ENCODE data around the gene BBS9. TPM values are rescaled to one million over a fixed set of nuclear protein-coding genes. Genes with fewer than 3 reads are reported as not detected.

Gene BBS9
- total RNA-seq, 4 donors from 2014 or later = 11.2 to 34.5 (median 20.4) TPM

- H3K4me1 ChIP-seq = no peaks in the 10 kb centered on the region
- no peaks in the 10 kb centered on the region for H3K9me3 ChIP-seq
- 66 to 75% methylated on average over 5 to 6 of the region's 6 CpGs for WGBS, 2 donors (ENCODE audit: low coverage in 1 of 2)
- H3K27ac ChIP-seq = no peak overlapping the region
- TF ChIP-seq, protein P1, sequence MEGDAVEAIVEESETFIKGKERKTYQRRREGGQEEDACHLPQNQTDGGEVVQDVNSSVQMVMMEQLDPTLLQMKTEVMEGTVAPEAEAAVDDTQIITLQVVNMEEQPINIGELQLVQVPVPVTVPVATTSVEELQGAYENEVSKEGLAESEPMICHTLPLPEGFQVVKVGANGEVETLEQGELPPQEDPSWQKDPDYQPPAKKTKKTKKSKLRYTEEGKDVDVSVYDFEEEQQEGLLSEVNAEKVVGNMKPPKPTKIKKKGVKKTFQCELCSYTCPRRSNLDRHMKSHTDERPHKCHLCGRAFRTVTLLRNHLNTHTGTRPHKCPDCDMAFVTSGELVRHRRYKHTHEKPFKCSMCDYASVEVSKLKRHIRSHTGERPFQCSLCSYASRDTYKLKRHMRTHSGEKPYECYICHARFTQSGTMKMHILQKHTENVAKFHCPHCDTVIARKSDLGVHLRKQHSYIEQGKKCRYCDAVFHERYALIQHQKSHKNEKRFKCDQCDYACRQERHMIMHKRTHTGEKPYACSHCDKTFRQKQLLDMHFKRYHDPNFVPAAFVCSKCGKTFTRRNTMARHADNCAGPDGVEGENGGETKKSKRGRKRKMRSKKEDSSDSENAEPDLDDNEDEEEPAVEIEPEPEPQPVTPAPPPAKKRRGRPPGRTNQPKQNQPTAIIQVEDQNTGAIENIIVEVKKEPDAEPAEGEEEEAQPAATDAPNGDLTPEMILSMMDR (IDR thresholded peaks at IDR 0.05) = no peak
- TF ChIP-seq EP300 (IDR thresholded peaks at IDR 0.05) (no peak), POLR2A (IDR thresholded peaks at IDR 0.05) (no peak), POLR2AphosphoS5 (IDR thresholded peaks at IDR 0.05) (no peak)
- H3K4me3 ChIP-seq = no peak overlapping the region
- ATAC-seq = no peak
- H3K27me3 ChIP-seq = no peaks in the 10 kb centered on the region
- H3K36me3 ChIP-seq = no peaks in the 10 kb centered on the region
Measured at GRCh38 chr7:33614357-33615117, 485.2 kb downstream of the BBS9 start.

DNA sequence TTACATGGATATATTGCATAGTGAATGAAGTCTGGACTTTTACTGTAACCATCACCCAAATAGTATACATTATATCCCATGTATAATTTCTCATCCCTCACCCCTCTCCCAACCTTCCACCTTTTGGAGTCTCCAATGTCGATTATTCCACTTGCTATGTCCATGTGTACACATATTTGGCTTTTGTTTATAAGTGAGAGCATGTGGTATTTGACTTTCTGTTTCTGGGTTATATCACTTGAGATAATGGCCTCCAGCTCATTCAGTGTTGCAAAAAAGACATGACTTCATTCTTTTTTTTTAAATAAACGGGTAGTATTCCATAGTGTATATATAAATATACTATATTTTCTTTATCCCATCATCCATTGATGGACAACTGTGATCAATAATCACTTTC lies 487.4 kb downstream of the BBS9 start:
- Histone ChIP-seq H3K27me3 (no peaks in the 10 kb centered on the region), H3K36me3 (no peaks in the 10 kb centered on the region), H3K4me3 (no peak overlapping the region), H3K9me3 (no peaks in the 10 kb centered on the region), H3K27ac (no peak overlapping the region), H3K4me1 (no peaks in the 10 kb centered on the region)
- TF ChIP-seq, protein P1 (IDR thresholded peaks at IDR 0.05) = no peak
- no peak for TF ChIP-seq POLR2A (IDR thresholded peaks at IDR 0.05)
- TF ChIP-seq EP300 (IDR thresholded peaks at IDR 0.05) = no peak
- TF ChIP-seq POLR2AphosphoS5 (IDR thresholded peaks at IDR 0.05) = no peak
- ATAC-seq = no peak
- WGBS, 2 donors (ENCODE audit: low coverage in 1 of 2) = 49 to 50% methylated on average over 2 of the region's 2 CpGs

GRCh38 chr7:33619264-33619663 lies 489.9 kb downstream of the BBS9 start:
- H3K36me3 ChIP-seq = no peaks in the 10 kb centered on the region
- H3K27ac ChIP-seq = no peak overlapping the region
- H3K9me3 ChIP-seq = no peaks in the 10 kb centered on the region
- no peak for TF ChIP-seq EP300 (IDR thresholded peaks at IDR 0.05)
- no peak for TF ChIP-seq POLR2A (IDR thresholded peaks at IDR 0.05)
- no peak for TF ChIP-seq POLR2AphosphoS5 (IDR thresholded peaks at IDR 0.05)
- TF ChIP-seq, protein P1 (IDR thresholded peaks at IDR 0.05) = no peak
- H3K4me3 ChIP-seq = no peak overlapping the region
- WGBS, 2 donors (ENCODE audit: low coverage in 1 of 2) = 87 to 100% methylated on average over 2 of the region's 2 CpGs
- ATAC-seq = no peak
- no peaks in the 10 kb centered on the region for H3K27me3 ChIP-seq
- no peaks in the 10 kb centered on the region for H3K4me1 ChIP-seq

GRCh38 chr7:33623267-33623666 lies 493.9 kb downstream of the BBS9 start:
- Histone ChIP-seq H3K36me3 (no peaks in the 10 kb centered on the region), H3K27ac (no peak overlapping the region), H3K4me3 (no peak overlapping the region), H3K4me1 (peaks cover 0 to 3% (median 0%) of the 10 kb centered on the region in 3 donors), H3K9me3 (peaks cover 0 to 10% (median 0%) of the 10 kb centered on the region in 3 donors), H3K27me3 (no peaks in the 10 kb centered on the region)
- no peak for TF ChIP-seq POLR2AphosphoS5 (IDR thresholded peaks at IDR 0.05)
- TF ChIP-seq, protein P1 (IDR thresholded peaks at IDR 0.05) = no peak
- no peak for TF ChIP-seq EP300 (IDR thresholded peaks at IDR 0.05)
- no peak for ATAC-seq
- 31 to 57% methylated on average over 1 of the region's 1 CpG for WGBS, 2 donors (ENCODE audit: low coverage in 1 of 2)

DNA sequence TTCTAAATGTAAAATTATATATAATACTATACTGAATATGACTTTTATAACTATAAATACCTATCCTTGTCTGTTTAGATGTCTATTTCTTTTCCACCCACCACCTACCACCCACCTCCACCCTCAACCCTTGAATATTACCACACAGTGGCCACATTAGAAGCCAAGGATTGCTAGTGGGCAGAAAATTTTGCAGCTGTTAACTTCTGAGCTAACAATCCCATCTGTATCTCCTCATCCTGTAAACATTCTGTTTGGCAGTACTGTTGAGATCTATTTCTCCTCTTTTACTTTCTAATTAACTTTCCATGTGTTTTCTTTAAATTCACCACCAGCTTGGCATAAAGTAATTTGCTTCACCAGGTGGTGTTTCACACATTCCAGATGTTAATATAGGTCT lies 494.9 kb downstream of the BBS9 start:
- Histone ChIP-seq H3K36me3 (no peaks in the 10 kb centered on the region), H3K27ac (no peak overlapping the region), H3K4me3 (no peak overlapping the region), H3K9me3 (peaks cover 0 to 10% (median 0%) of the 10 kb centered on the region in 3 donors), H3K27me3 (no peaks in the 10 kb centered on the region), H3K4me1 (peaks cover 0 to 11% (median 0%) of the 10 kb centered on the region in 3 donors)
- ATAC-seq = no peak
- no peak for TF ChIP-seq POLR2AphosphoS5 (IDR thresholded peaks at IDR 0.05)
- TF ChIP-seq, protein P1 (IDR thresholded peaks at IDR 0.05) = no peak
- TF ChIP-seq EP300 (IDR thresholded peaks at IDR 0.05) = no peak

All from gastroesophageal sphincter (tissue), 4 donors.